Measurements from ENCODE around the gene LEF1. TPM values are rescaled to one million over a fixed set of nuclear protein-coding genes. Genes with fewer than 3 reads are reported as not detected.

The LEF1 gene
- total and polyA plus RNA-seq, 2 experiments from 2014 or later = 0.50 to 0.73 TPM

DNA sequence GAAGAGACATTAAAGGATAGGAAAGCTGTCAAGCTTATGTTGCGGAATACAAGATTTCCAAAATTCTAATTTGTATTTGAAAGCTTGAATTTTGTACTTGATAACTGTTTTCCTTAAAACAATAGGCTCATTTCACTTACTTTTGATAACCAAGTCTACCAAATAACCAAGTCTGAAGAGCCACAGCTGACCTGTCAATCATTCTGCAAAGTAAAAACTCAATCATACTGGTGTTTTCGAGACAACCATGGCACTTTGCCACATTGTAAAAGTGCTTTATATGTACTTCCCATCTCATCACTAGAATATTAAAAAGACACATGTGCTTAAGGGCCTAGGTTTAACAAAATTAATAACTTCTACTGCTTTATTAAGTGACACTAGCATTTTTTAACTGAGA, 47.9 kb downstream of the LEF1 start:
- H3K9me2 ChIP-seq (ENCODE audit: insufficient read depth) = no peaks in the 10 kb centered on the region
- no peaks in the 10 kb centered on the region for H3K27me3 ChIP-seq (ENCODE audit: insufficient read depth)
- H3K27me3 Mint-ChIP-seq (ENCODE audit: insufficient read depth, low read depth, poor library complexity) = no peaks in the 10 kb centered on the region
- no peak overlapping the region for H3K4me3 ChIP-seq
- H3K4me1 ChIP-seq (ENCODE audit: insufficient read depth) = peaks cover 10% of the 10 kb centered on the region
- H3K27ac Mint-ChIP-seq = no peak overlapping the region
- H3K27ac ChIP-seq (ENCODE audit: low read depth) = no peak overlapping the region
- H3K9me3 Mint-ChIP-seq = no peaks in the 10 kb centered on the region
- TF ChIP-seq, protein P1, sequence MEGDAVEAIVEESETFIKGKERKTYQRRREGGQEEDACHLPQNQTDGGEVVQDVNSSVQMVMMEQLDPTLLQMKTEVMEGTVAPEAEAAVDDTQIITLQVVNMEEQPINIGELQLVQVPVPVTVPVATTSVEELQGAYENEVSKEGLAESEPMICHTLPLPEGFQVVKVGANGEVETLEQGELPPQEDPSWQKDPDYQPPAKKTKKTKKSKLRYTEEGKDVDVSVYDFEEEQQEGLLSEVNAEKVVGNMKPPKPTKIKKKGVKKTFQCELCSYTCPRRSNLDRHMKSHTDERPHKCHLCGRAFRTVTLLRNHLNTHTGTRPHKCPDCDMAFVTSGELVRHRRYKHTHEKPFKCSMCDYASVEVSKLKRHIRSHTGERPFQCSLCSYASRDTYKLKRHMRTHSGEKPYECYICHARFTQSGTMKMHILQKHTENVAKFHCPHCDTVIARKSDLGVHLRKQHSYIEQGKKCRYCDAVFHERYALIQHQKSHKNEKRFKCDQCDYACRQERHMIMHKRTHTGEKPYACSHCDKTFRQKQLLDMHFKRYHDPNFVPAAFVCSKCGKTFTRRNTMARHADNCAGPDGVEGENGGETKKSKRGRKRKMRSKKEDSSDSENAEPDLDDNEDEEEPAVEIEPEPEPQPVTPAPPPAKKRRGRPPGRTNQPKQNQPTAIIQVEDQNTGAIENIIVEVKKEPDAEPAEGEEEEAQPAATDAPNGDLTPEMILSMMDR (conservative IDR thresholded peaks at IDR 0.05; ENCODE audit: low read depth in 2 of 2) = no peak
- no peak for TF ChIP-seq ZNF114 (CRISPR knock-in tag; IDR thresholded peaks at IDR 0.05)
- H3K79me2 ChIP-seq (replicated peaks; ENCODE audit: insufficient read depth) = no peaks in the 10 kb centered on the region
- ATAC-seq = no peak
- no peak overlapping the region for H3K4me2 ChIP-seq
- no peaks in the 10 kb centered on the region for H3F3A ChIP-seq (replicated peaks; ENCODE audit: low read depth)
- no peak overlapping the region for H2AFZ ChIP-seq
- DNase-seq (ENCODE audit: low spot score) = no peak
- no peaks in the 10 kb centered on the region for H3K36me3 ChIP-seq (ENCODE audit: insufficient read depth)
- no peak overlapping the region for H3K4me3 Mint-ChIP-seq
- no peaks in the 10 kb centered on the region for H3K36me3 Mint-ChIP-seq (ENCODE audit: low read depth)
- no peaks in the 10 kb centered on the region for H4K20me1 ChIP-seq (replicated peaks; ENCODE audit: insufficient read depth)
- peaks cover 15% of the 10 kb centered on the region for H3K4me1 Mint-ChIP-seq

DNA sequence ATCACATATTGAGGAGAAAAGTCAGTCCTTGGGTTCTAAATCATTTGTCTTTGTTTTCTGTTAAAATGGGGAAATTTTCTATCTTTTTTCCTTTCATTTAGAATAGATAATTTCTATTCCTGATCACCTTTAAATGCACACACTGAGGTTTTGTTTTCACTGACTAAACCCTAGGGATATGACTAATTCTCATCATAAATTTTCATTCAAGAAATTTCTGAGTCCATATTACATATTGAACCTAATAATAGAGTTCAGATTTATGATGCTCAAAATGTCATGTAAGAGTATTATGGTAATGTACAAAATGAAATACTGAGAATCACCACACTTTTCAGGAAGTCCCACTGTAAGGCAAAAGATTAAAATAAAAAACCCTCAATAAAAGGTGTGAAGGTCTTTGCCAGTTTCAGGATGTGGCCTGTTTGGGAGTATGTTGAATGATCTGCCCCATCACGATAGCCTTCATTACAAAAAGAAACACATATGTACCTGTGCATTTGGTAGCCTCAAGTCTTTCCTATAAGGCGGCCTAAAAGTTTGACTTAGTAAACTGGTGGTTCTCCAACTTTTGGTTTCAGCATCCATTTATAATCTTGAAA, 49.4 kb downstream of the LEF1 start:
- Histone ChIP-seq H3K79me2 (replicated peaks; ENCODE audit: insufficient read depth) (no peaks in the 10 kb centered on the region), H3K4me3 (no peak overlapping the region), H2AFZ (no peak overlapping the region), H3F3A (replicated peaks; ENCODE audit: low read depth) (no peaks in the 10 kb centered on the region), H3K4me1 (ENCODE audit: insufficient read depth) (peaks cover 16% of the 10 kb centered on the region), H3K36me3 (ENCODE audit: insufficient read depth) (no peaks in the 10 kb centered on the region), H3K4me2 (no peak overlapping the region), H4K20me1 (replicated peaks; ENCODE audit: insufficient read depth) (no peaks in the 10 kb centered on the region), H3K9me2 (ENCODE audit: insufficient read depth) (no peaks in the 10 kb centered on the region), H3K27me3 (ENCODE audit: insufficient read depth) (no peaks in the 10 kb centered on the region), H3K27ac (ENCODE audit: low read depth) (no peak overlapping the region)
- H3K9me3 Mint-ChIP-seq = no peaks in the 10 kb centered on the region
- H3K36me3 Mint-ChIP-seq (ENCODE audit: low read depth) = no peaks in the 10 kb centered on the region
- H3K4me1 Mint-ChIP-seq = peaks cover 24% of the 10 kb centered on the region
- H3K27me3 Mint-ChIP-seq (ENCODE audit: insufficient read depth, low read depth, poor library complexity) = peaks cover 4% of the 10 kb centered on the region
- DNase-seq (ENCODE audit: low spot score) (no peak), ATAC-seq (no peak)
- TF ChIP-seq NANOG (IDR thresholded peaks at IDR 0.05; ENCODE audit: borderline replicate concordance) = no peak
- no peak for TF ChIP-seq STAT1 (IDR thresholded peaks at IDR 0.05; ENCODE audit: unreplicated experiment)
- no peak for TF ChIP-seq ZNF114 (CRISPR knock-in tag; IDR thresholded peaks at IDR 0.05)
- no peak for TF ChIP-seq JUNB (IDR thresholded peaks at IDR 0.05; ENCODE audit: unreplicated experiment)
- TF ChIP-seq, protein P2, sequence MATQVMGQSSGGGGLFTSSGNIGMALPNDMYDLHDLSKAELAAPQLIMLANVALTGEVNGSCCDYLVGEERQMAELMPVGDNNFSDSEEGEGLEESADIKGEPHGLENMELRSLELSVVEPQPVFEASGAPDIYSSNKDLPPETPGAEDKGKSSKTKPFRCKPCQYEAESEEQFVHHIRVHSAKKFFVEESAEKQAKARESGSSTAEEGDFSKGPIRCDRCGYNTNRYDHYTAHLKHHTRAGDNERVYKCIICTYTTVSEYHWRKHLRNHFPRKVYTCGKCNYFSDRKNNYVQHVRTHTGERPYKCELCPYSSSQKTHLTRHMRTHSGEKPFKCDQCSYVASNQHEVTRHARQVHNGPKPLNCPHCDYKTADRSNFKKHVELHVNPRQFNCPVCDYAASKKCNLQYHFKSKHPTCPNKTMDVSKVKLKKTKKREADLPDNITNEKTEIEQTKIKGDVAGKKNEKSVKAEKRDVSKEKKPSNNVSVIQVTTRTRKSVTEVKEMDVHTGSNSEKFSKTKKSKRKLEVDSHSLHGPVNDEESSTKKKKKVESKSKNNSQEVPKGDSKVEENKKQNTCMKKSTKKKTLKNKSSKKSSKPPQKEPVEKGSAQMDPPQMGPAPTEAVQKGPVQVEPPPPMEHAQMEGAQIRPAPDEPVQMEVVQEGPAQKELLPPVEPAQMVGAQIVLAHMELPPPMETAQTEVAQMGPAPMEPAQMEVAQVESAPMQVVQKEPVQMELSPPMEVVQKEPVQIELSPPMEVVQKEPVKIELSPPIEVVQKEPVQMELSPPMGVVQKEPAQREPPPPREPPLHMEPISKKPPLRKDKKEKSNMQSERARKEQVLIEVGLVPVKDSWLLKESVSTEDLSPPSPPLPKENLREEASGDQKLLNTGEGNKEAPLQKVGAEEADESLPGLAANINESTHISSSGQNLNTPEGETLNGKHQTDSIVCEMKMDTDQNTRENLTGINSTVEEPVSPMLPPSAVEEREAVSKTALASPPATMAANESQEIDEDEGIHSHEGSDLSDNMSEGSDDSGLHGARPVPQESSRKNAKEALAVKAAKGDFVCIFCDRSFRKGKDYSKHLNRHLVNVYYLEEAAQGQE (IDR thresholded peaks at IDR 0.05; ENCODE audit: unreplicated experiment) = no peak
- no peak for TF ChIP-seq CREB1 (CRISPR knock-in tag; IDR thresholded peaks at IDR 0.05; ENCODE audit: low read depth)
- TF ChIP-seq, protein P3, sequence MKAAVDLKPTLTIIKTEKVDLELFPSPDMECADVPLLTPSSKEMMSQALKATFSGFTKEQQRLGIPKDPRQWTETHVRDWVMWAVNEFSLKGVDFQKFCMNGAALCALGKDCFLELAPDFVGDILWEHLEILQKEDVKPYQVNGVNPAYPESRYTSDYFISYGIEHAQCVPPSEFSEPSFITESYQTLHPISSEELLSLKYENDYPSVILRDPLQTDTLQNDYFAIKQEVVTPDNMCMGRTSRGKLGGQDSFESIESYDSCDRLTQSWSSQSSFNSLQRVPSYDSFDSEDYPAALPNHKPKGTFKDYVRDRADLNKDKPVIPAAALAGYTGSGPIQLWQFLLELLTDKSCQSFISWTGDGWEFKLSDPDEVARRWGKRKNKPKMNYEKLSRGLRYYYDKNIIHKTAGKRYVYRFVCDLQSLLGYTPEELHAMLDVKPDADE (IDR thresholded peaks at IDR 0.05) = no peak
- TF ChIP-seq, protein P1 (conservative IDR thresholded peaks at IDR 0.05; ENCODE audit: low read depth in 2 of 2) = no peak
- TF ChIP-seq EZH2 (IDR thresholded peaks at IDR 0.05; ENCODE audit: low read depth, unreplicated experiment) = no peak
- no peak overlapping the region for H3K4me3 Mint-ChIP-seq
- no peak overlapping the region for H3K27ac Mint-ChIP-seq

Data from GM23338 (cell line).